HG03175 (cell line): ENCODE results near the gene LRRC53.

Experiments used
- ATAC-seq: cut with Tn5 transposase; IDR thresholded peaks from one replicate; pipeline ENCODE4 v1.9.1; 2021; ENCODE audit warnings: mild to moderate bottlenecking, moderate library complexity; ENCODE audit not compliant: unreplicated experiment

The LRRC53 gene

GRCh38 chr1:74452035-74452434 lies 60.4 kb downstream of the LRRC53 start:
- ATAC-seq, result no peak

GRCh38 chr1:74437035-74437434 lies 75.4 kb downstream of the LRRC53 start:
- no peak for ATAC-seq

GRCh38 chr1:74436078-74436477 lies 76.3 kb downstream of the LRRC53 start:
- ATAC-seq, result peak; percentile 35

- no peak for ATAC-seq
These were observed 78.1 kb downstream of the LRRC53 start for GRCh38 chr1:74434321-74434720.

DNA sequence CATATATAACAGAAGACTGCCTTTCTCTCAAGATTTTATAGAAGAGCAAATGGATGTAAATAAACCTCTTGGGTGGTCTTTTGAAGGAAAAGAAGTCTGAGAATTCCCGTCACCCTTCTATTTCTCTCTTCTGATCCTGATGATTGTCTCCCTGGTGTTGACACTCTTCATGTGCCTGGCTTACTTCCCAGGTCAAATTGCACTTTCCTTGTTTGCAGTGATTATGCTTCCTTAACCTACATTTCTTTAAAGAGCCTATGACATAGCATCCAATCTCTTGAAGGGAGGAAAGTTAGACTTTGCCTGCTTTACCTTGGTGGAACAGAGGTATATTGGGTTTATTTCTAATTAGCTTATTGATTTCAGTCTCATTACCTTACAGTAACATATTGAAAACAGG lies 80.1 kb downstream of the LRRC53 start:
- ATAC-seq, result no peak

DNA sequence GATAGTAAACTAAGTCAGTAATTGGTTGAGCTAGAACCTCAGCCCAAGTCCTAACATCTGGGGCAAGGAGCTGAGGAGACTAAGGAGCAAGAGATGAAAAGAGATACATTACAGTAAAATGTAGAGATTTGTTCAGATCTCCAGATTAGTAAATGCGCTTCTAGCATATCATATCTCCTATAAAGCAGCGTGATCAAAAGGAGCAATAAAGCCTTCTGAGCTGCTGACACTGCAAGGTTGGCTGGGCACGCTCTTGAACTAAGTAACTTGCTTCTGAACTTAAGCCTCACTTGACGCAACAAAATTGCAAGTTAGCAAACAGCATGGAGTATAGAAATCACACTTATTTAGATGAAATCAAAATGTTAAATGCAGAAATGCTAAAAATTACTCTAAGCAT lies 80.9 kb downstream of the LRRC53 start:
- ATAC-seq, result no peak

DNA sequence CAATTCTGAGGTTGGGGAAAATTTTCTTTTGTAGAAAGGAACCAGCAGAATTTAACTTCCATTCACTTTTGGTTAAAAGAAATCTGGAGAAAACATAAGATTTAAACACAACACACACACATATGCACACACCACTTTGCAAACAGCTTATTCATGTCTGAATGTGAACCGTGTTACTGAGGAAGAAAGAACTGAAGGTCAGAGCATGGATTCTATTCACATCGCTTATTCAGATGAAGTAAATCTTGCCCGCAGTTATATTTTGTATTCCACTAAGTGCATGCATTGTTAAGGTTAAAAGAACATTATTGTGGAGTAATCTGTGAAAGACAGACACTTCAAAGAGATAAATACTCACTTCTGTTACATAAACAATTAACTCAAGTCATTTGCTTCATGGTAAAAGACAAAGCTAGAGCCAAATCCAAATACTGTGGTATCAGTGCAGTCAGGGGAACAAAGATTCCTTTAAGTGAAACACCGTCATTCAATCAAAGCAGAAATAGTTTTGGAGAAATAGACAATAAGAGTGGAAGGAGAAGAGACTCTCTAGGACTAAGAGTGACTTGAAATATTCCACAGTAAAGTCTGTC lies 82.0 kb downstream of the LRRC53 start:
- no peak for ATAC-seq

DNA sequence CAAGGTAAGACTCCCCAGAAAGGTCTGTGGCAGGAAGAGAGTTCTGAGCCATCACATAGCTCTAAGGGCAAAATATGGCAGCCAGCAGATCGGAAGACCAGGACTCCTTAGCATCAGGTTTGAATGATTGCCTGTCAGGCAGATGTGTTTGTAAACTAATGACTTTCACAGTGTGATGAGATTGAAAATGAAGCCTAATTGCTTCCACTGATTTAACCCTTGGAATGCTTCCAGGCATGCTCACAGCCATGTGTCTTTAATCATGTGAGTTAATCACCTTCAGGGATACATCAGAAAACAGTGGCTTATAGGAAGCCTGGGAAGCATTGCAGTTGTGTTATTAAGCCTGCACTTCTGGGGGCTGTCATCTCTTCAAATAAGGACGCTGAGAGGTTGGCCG lies 82.8 kb downstream of the LRRC53 start:
- ATAC-seq, result no peak

- no peak for ATAC-seq
These were observed 84.7 kb downstream of the LRRC53 start for GRCh38 chr1:74427681-74428080.

DNA sequence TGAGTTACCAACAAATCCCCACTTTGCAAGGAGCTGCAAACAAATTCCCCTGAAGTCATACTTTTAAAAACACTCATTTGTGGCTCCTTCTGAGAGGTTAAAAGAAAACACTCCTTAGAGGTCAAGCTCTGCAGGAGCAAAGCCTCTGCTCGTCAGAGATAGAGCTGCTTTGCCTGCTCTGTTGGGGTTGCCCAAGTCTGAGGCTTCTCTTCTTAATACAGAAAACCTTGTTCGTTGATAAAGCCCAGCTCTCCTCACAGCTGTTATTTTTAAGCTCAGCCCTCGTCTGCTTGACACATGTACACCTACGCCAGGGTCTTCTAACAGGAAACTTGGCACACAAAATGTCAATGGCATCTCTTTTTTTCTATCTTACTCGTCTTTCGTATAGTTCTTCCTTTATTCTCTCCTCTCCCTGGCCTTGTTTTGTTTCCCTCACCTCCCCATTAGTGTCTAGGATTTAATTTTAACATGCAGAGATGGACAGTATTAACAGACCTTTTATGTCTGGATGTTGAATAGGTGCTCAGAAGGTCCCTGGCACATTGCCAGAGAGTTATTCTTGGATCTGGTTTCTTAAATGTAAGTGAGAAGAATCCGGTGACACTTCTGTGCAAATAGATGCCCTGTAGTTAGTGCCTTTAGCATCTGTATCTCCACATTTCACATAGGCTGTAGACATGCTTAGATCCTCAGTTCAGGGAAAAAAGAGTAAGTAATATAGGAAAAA lies 86.0 kb downstream of the LRRC53 start:
- ATAC-seq, result no peak

DNA sequence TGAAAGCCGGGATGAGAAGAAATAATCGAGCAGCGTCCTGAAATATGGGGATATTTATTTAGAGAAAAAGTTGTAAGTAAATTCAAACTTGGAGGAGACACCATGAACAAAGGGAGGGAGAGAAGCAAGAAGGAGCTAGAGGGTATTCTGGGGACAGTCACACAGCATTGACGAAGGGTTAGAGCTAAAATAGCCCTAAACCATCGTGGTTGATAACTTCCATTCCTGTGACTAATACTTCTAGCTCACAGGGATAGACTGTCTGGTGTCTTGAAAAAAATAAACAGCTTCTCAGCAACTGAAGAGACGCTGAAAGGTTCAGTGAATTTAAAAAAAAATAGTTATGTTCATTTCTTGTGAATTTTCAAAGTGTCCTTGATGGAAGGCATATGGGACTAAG lies 86.7 kb downstream of the LRRC53 start:
- no peak for ATAC-seq

DNA sequence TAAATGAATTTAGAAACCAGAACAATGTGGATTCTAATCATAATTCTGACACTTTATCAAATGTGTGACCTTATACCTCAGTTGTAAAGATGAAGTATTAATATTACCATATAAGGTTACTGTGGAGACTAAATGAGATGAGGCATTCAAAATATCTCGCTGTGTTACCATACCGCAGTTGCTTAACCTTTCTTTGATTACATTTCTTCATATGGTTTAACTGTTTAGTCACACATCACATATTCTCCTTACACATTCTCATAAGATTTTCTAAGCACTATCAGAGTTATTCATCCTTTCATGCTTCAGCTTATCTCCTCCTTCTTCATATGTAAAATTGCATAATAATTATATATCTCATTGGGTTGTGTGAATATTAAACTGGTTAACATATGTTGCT lies 88.9 kb downstream of the LRRC53 start:
- no peak for ATAC-seq

DNA sequence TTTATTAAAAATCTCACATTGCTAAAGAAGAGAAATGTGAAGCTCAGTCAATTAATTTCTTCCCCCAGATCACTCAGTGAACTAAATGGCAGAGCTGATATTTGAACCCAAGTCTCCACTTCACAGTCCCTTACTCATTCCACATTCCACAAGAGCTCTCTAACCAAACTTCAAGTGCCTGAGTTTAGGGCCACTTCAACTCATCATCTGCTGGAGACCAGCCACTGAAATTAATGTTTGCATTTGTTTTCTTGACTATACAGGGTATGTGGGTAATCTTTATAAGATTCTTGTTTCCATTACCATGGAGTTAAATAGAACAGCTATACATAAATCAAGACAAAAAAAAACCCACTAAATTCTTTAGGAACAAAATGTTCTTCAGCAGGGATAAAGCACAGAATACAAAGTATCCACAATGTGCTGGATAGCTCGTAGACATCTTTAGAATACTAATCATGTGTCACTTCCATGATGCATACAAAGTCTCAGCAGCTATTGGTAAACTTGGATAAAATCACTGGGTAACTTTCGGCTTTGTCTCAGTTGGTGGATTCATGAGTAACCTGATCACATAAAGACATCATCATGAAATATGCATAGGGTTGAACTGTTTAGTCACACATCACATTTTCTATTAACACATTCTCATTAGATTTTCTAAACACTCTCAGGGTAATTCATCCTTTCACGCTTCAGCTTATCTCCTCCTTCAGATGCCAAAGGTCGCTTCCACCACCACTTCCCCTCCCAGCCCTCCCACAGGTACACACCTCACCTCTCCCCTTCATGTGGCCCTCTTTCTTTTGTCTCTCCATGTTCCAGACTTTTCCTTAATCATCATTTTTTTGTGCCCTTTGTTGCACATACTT lies 89.8 kb downstream of the LRRC53 start:
- ATAC-seq, result no peak

GRCh38 chr1:74420467-74420866 lies 91.9 kb downstream of the LRRC53 start:
- ATAC-seq, result no peak
